HepG2 (cell line): ENCODE measurements around the gene ZBTB46. TPM values are rescaled to one million over a fixed set of nuclear protein-coding genes. Genes with fewer than 3 reads are reported as not detected.

ENCODE experiments used
- EED ChIP-seq: sonication (generic); formaldehyde crosslinking; IDR thresholded peaks from 2 replicates; pipeline ENCODE4 v1.5.0; 2020; ENCODE audit warnings: mild to moderate bottlenecking, missing genetic modification reagents
- ESRRA ChIP-seq: sonication (generic); formaldehyde crosslinking; IDR thresholded peaks from 2 replicates; pipeline ENCODE4 v1.5.1; 2020; ENCODE audit warnings: mild to moderate bottlenecking, low read depth, missing genetic modification reagents
- HNF4A ChIP-seq: sonication (generic); formaldehyde crosslinking; IDR thresholded peaks from 2 replicates; pipeline ENCODE4 v1.4.0; 2020; ENCODE audit warnings: missing genetic modification reagents
- ISL2 ChIP-seq: sonication (generic); formaldehyde crosslinking; IDR thresholded peaks from 2 replicates; pipeline ENCODE4 v1.5.0; 2020; ENCODE audit warnings: missing genetic modification reagents
- ISX ChIP-seq: sonication (generic); formaldehyde crosslinking; conservative IDR thresholded peaks from 2 replicates; pipeline ENCODE4 v1.5.0; 2020; ENCODE audit warnings: missing genetic modification reagents
- KLF9 ChIP-seq: IDR thresholded peaks from 2 replicates; pipeline ENCODE4 v1.6.1; 2016; ENCODE audit warnings: low read depth
- MATR3 ChIP-seq: sonication (generic); formaldehyde crosslinking; IDR thresholded peaks from 2 replicates; pipeline ENCODE4 v1.4.0; 2020; ENCODE audit warnings: missing genetic modification reagents
- MBD4 ChIP-seq: IDR thresholded peaks from 2 replicates; pipeline ENCODE4 v1.6.1; 2012; ENCODE audit warnings: low read length, inconsistent platforms, borderline replicate concordance
- MXD3 ChIP-seq: IDR thresholded peaks from 2 replicates; pipeline ENCODE4 v1.6.1; 2016; ENCODE audit warnings: mild to moderate bottlenecking, missing biosample characterization, missing genetic modification reagents
- NFATC3 ChIP-seq: sonication (generic); formaldehyde crosslinking; IDR thresholded peaks from 2 replicates; pipeline ENCODE4 v1.5.1; 2020; ENCODE audit warnings: mild to moderate bottlenecking, missing genetic modification reagents
- ZHX2 ChIP-seq, 2 experiments: sonication (generic) in 1 of 2; formaldehyde crosslinking in 1 of 2; IDR thresholded peaks; 2 replicates each; pipeline versions ENCODE4 v1.6.1 to v1.9.0; 2014 to 2022; ENCODE audit warnings: antibody characterized with exemption in 1 of 2, borderline replicate concordance in 1 of 2, inconsistent platforms in 1 of 2, low read depth in 1 of 2, missing genetic modification reagents in 1 of 2
- ZNF264 ChIP-seq: sonication (generic); formaldehyde crosslinking; IDR thresholded peaks from 2 replicates; pipeline ENCODE4 v1.4.0; 2020; ENCODE audit warnings: missing genetic modification reagents
- ZNF280B ChIP-seq: sonication (generic); formaldehyde crosslinking; IDR thresholded peaks from 2 replicates; pipeline ENCODE4 v1.5.0; 2020; ENCODE audit warnings: missing genetic modification reagents, mild to moderate bottlenecking, borderline replicate concordance
- ZNF510 ChIP-seq: sonication (generic); formaldehyde crosslinking; IDR thresholded peaks from 2 replicates; pipeline ENCODE4 v1.4.0; 2020; ENCODE audit warnings: low read depth, mild to moderate bottlenecking, missing genetic modification reagents
- ZNF616 ChIP-seq: sonication (generic); formaldehyde crosslinking; IDR thresholded peaks from 2 replicates; pipeline ENCODE4 v1.5.0; 2020; ENCODE audit warnings: low read depth, mild to moderate bottlenecking, missing genetic modification reagents
- ZNF644 ChIP-seq: IDR thresholded peaks from 2 replicates; pipeline ENCODE4 v1.6.1; 2016; ENCODE audit warnings: low read depth
- ZNF816 ChIP-seq: sonication (generic); formaldehyde crosslinking; IDR thresholded peaks from 2 replicates; pipeline ENCODE4 v1.8.0; 2022; ENCODE audit warnings: missing genetic modification reagents, mild to moderate bottlenecking, borderline replicate concordance
- polyA plus RNA-seq, 8 experiments: library from polyadenylated mRNA; depleted of rRNA in 3 of 8; stranded (reverse) in 7 of 8; unstranded in 1 of 8; fragments of >200 nt; fragmentation: Illumina TruSeq in 4 of 8; extraction: Trizol in 4 of 8; gene quantifications; 2 replicates each; pipeline versions ENCODE4 v1.2.1 to v1.2.3, GENCODE V29; 2011 to 2016; ENCODE audit warnings: low read depth in 4 of 8, missing spikeins in 1 of 8, mixed read lengths in 1 of 8; ENCODE audit not compliant: insufficient read depth in 1 of 8
- total RNA-seq, 5 experiments: library from RNA; depleted of rRNA; stranded (reverse); fragments of >200 nt; fragmentation: Illumina TruSeq; extraction: Trizol; gene quantifications; 2 replicates each; pipeline ENCODE4 v1.2.3, GENCODE V29; 2016; ENCODE audit warnings: low read depth in 1 of 5
- TF ChIP-seq, protein P1 (sequence below): sonication (generic); formaldehyde crosslinking; conservative IDR thresholded peaks from 2 replicates; pipeline ENCODE4 v1.8.0; 2022; ENCODE audit warnings: missing genetic modification reagents
- TF ChIP-seq, protein P2 (sequence below): sonication (generic); formaldehyde crosslinking; IDR thresholded peaks from 2 replicates; pipeline ENCODE4 v1.4.0; 2020; ENCODE audit warnings: missing genetic modification reagents

The ZBTB46 gene
- total and polyA plus RNA-seq, 2 of the 13 experiments (the other 11 are each of a cell fraction or from before 2014, with no cell fraction given), result 1.6 to 13.5 TPM

DNA sequence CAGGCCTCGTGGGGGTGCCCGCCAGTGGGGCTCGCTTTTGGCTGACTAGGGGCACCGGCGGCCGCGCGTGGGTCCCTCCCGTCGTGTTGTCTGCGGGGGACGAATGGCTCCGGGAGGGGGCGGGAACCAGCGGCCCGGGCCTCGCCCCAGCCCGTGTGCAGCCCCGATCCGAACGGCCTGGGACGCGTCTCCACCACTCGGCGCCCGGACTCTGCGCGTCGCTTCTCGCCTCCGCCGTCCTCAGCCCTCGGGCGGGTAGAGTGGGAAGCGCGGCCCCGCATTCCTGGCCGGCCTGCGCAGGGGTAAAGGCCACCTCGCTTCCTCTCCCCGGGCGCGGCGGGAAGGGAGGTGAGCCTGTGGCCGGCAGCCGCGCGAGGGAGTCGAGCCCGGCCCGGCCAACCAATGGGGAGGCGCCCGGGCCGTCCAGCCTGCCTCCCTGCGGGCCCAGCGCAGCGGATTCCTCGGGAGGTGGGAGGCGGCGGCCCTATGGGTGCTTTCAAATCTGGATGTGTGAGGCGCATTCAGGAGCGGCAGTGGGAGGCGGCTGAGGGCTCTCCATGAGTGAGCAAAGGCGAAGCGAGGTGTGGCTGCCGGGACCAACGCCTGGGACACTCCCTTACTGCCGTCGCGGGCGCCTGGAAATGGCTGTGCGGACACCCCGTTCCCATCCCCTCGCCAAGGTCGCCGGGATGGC, 1.1 kb upstream of the ZBTB46 start (continued):
- TF ChIP-seq ZNF816 (CRISPR knock-in tag) (no peak), MBD4 (no peak), MXD3 (peak; percentile 89), HNF4A (peak; percentile 54), ZNF616 (CRISPR knock-in tag) (no peak), ISX (no peak), ZHX2 (IDR thresholded peaks at IDR 0.05; ENCODE audit: low read depth) (0 out of 2 replicates have a peak, but pooled peaks have one; percentile 15), ZHX2 (CRISPR knock-in tag; IDR thresholded peaks at IDR 0.05; ENCODE audit: borderline replicate concordance) (no peak), EED (CRISPR knock-in tag) (no peak), ZNF264 (peak; percentile 67; the same call in 1 of the 2 replicates), ESRRA (CRISPR knock-in tag) (peak; percentile 28; the same call in 1 of the 2 replicates), NFATC3 (CRISPR knock-in tag) (no peak), ISL2 (CRISPR knock-in tag) (peak; percentile 57), ZNF510 (CRISPR knock-in tag) (no peak), ZNF280B (CRISPR knock-in tag) (peak; percentile 82), KLF9 (CRISPR knock-in tag) (no peak), ZNF644 (CRISPR knock-in tag) (no peak), MATR3 (CRISPR knock-in tag) (no peak)
- TF ChIP-seq, protein P1, sequence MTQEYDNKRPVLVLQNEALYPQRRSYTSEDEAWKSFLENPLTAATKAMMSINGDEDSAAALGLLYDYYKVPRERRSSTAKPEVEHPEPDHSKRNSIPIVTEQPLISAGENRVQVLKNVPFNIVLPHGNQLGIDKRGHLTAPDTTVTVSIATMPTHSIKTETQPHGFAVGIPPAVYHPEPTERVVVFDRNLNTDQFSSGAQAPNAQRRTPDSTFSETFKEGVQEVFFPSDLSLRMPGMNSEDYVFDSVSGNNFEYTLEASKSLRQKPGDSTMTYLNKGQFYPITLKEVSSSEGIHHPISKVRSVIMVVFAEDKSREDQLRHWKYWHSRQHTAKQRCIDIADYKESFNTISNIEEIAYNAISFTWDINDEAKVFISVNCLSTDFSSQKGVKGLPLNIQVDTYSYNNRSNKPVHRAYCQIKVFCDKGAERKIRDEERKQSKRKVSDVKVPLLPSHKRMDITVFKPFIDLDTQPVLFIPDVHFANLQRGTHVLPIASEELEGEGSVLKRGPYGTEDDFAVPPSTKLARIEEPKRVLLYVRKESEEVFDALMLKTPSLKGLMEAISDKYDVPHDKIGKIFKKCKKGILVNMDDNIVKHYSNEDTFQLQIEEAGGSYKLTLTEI (CRISPR knock-in tag), result no peak
- TF ChIP-seq, protein P2, sequence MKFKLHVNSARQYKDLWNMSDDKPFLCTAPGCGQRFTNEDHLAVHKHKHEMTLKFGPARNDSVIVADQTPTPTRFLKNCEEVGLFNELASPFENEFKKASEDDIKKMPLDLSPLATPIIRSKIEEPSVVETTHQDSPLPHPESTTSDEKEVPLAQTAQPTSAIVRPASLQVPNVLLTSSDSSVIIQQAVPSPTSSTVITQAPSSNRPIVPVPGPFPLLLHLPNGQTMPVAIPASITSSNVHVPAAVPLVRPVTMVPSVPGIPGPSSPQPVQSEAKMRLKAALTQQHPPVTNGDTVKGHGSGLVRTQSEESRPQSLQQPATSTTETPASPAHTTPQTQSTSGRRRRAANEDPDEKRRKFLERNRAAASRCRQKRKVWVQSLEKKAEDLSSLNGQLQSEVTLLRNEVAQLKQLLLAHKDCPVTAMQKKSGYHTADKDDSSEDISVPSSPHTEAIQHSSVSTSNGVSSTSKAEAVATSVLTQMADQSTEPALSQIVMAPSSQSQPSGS, result no peak
